GM12872 (cell line): ENCODE data around the gene MAP3K5.
A peak's percentile ranks its signal among the peaks of the same experiment; 100 is the strongest.

ENCODE experiments used
- TF ChIP-seq, protein P1 (sequence below): IDR thresholded peaks from 3 replicates; pipeline ENCODE4 v1.5.1; 2011; ENCODE audit warnings: low read depth, mild to moderate bottlenecking, low read length, moderate library complexity; ENCODE audit not compliant: insufficient read depth

MAP3K5 gene

DNA sequence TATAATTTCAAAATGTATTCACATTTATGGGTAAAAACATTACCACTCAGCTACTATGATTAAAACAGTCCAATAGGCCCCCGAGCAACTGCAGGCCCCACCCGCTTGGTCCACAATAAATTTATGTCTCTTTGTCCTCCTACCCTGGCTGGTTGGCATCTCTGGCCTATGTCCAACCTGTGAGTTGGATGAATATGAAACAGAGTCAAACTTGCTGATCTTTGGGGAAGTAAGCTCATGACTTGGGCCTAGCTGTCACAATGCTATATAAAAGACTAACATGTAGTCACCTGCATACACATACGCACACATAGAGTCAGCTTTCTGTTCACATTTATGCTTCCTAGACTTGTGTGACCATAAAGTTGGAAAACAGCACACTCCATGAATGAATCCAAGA is 262.6 kb downstream of the MAP3K5 start:
- TF ChIP-seq, protein P1, sequence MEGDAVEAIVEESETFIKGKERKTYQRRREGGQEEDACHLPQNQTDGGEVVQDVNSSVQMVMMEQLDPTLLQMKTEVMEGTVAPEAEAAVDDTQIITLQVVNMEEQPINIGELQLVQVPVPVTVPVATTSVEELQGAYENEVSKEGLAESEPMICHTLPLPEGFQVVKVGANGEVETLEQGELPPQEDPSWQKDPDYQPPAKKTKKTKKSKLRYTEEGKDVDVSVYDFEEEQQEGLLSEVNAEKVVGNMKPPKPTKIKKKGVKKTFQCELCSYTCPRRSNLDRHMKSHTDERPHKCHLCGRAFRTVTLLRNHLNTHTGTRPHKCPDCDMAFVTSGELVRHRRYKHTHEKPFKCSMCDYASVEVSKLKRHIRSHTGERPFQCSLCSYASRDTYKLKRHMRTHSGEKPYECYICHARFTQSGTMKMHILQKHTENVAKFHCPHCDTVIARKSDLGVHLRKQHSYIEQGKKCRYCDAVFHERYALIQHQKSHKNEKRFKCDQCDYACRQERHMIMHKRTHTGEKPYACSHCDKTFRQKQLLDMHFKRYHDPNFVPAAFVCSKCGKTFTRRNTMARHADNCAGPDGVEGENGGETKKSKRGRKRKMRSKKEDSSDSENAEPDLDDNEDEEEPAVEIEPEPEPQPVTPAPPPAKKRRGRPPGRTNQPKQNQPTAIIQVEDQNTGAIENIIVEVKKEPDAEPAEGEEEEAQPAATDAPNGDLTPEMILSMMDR: no peak

- TF ChIP-seq, protein P1: no peak
Observed at GRCh38 chr6:136528477-136528876, 263.8 kb downstream of the MAP3K5 start.

DNA sequence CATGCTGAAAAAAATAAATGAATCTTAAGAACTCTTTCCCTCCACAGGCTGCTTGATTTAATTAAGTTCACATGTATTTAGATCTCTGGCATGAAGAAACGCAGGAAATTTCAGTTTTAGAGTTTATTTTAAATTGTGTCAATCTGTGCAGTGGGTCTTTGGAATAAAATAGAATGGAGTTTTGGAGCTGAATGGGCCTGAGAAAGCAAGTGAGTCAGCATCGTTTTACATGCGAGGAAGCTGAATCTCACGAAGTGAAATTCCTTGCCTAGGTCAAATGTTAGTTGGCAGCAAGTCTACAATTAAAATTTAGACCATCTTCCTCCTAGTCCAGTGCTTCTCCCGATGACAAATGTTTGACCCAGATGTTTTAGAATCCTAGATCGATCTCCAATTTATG is 264.4 kb downstream of the MAP3K5 start:
- TF ChIP-seq, protein P1: no peak

DNA sequence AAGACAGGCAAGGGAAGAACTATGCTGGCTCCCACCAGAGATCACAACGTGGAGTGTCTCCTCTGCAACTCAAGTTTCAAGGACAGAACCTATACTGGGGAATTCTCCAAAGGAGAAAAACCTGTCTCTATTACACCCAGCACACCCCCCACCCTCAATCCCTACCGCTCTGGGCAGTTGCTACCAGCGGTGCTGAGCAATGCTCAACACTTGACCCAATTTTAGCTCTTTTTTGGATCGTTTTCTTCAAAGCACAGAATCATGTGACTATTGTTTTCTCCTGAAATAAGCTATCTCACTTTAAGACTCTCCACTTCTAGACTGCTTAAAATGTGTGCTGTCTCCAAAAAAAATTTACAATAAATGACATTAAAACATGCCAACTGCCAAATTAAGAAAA is 265.3 kb downstream of the MAP3K5 start:
- TF ChIP-seq, protein P1: no peak

DNA sequence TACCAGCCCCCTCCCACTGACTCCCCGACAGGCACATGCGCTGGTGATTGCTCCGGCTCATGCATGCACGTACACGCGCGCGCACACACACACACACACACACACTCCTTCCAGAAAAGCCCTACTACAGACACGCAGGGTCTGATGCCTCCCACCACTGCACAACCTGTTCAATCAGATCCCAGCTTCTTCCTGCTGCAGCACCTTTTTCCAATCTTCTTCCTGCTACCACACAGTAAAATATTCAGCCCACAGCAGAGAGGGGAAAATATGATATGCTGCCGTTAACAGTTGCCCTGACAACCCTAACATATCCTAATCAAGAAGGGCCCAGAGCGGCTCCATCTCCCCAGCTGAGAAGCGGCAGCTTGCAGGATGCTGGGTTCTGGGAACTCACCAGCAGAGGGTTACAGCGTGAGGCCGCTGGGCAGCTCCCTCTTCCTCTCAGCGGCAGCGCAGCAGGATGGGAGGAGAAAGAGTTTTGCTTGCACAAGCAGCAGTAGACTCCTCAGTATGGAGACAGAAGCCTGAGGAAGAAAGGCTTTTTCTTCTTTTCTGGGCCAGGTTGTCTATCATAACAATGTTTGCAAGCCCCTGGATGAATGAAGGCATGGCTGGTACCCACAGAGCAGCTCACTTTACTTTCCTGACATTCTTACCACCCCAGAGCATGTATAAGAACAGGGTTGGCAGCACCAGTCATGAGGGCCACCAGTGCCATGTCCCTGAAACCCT is 265.9 kb downstream of the MAP3K5 start:
- TF ChIP-seq, protein P1: 0 out of 3 replicates have a peak, but pooled peaks have one; percentile 17

- TF ChIP-seq, protein P1: no peak
Observed at GRCh38 chr6:136525586-136526195, 266.6 kb downstream of the MAP3K5 start.

DNA sequence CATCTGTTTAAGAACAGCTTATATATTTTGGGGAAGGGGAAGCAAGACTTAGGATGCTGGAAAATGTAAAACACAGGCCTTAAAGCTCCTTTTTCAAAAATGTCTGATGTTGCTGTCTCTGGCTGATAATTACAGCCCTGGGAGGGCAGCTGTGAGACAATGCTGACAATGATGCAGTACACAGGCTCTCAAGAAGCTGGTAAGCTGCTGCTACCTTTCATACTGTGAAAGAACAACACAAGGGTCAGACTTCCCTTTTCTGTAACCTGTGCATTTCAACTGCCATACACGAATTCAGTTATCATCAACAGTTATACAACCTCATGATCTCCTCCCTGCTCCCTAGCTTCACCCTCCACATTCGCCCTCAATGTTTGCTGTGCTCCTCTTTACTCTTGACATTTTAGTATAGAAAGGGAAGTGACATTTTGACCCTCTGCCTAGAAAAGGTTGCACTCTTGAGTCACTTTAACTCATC is 267.3 kb downstream of the MAP3K5 start:
- TF ChIP-seq, protein P1: no peak
